Adrenal gland (tissue), 12 donors: ENCODE results near the gene ITPRID1. TPM values are rescaled to one million over a fixed set of nuclear protein-coding genes. Genes with fewer than 3 reads are reported as not detected.

Experiments
- DNase-seq, 7 donors: peaks; one replicate each; pipeline ENCODE4 v3.0.0-alpha.2; 2019 to 2020
- H3K27ac ChIP-seq, 5 donors: fragments of 200-600 bp; sonication (generic) in 4 of 5; 1 replicate in 3 of 5; 2 replicates in 2 of 5; pipeline versions ENCODE4 v1.5.1 to v1.8.0; 2016 to 2020; ENCODE audit warnings: mild to moderate bottlenecking in 1 of 5
- H3K27me3 ChIP-seq: fragments of 200-600 bp; 2 replicates; pipeline ENCODE4 v1.8.0; 2021
- H3K36me3 ChIP-seq, 2 donors: fragments of 200-600 bp; replicated peaks in 1 of 2; 1 replicate in 1 of 2; 2 replicates in 1 of 2; pipeline versions ENCODE4 v1.5.1 to v1.8.0; 2018 to 2022
- H3K4me1 ChIP-seq, 2 donors: fragments of 200-600 bp; replicated peaks in 1 of 2; 1 replicate in 1 of 2; 2 replicates in 1 of 2; pipeline versions ENCODE4 v1.5.1 to v1.8.0; 2018 to 2021
- H3K4me3 ChIP-seq, 4 donors: fragments of 200-600 bp; sonication (generic) in 3 of 4; one replicate each; pipeline ENCODE4 v1.5.1; 2016 to 2018
- H3K9me3 ChIP-seq, 3 donors: fragments of 200-600 bp; sonication (generic) in 1 of 3; replicated peaks in 1 of 3; 1 replicate in 2 of 3; 2 replicates in 1 of 3; pipeline versions ENCODE4 v1.5.1 to v1.8.0; 2016 to 2021
- CTCF ChIP-seq, 6 experiments: fragments of 450-650 bp in 4 of 6; fragments of 200-600 bp in 2 of 6; sonication (generic) in 1 of 6; IDR thresholded peaks; 1 replicate in 5 of 6; 2 replicates in 1 of 6; pipeline versions ENCODE4 v1.5.1 to v1.8.0; 2016 to 2021; ENCODE audit warnings: antibody characterized with exemption in 6 of 6, mild to moderate bottlenecking in 2 of 6, moderate library complexity in 1 of 6
- POLR2A ChIP-seq, 2 donors: fragments of 450-650 bp; IDR thresholded peaks; one replicate each; pipeline ENCODE4 v1.6.1; 2017; ENCODE audit warnings: antibody characterized with exemption in 2 of 2, mild to moderate bottlenecking in 2 of 2, moderate library complexity in 1 of 2
- WGBS, 4 donors: extraction: QIAGEN DNeasy Blood & Tissue Kit in 2 of 4; methylation state at CpG; one replicate each; pipeline versions ENCODE4 v1.1.5 to v1.1.7; 2013 to 2017; 5-methylcytosine and 5-hydroxymethylcytosine counted together
- intact Hi-C, 2 donors: fragments of 100-400 bp; cut with DNase I; formaldehyde crosslinking; loops; one replicate each; pipeline versions ENCODE4 v1.14.1 to v1.15.0; 2022 to 2023
- polyA plus RNA-seq, 3 donors: library from polyadenylated mRNA; stranded (reverse); fragments of 200-250 nt in 2 of 3; fragments of 350-450 nt in 1 of 3; fragmentation: Illumina TruSeq in 1 of 3; extraction: RNeasy Lipid Tissue Mini Kit (QIAGEN cat#74804) in 1 of 3; gene quantifications; one replicate each; pipeline ENCODE4 v1.2.3, GENCODE V29; 2013 to 2014
- total RNA-seq, 9 donors: library from RNA; depleted of rRNA in 4 of 9; stranded (reverse); fragments of >200 nt in 4 of 9; fragments of 120-200 nt in 1 of 9; fragmentation: NEBNext Ultra II Directional in 1 of 9; extraction: Animal tissue kit (Norgen Biotek cat#: 25700) in 1 of 9; gene quantifications; one replicate each; pipeline versions ENCODE4 v1.1.0 to v1.2.4, GENCODE V29; 2013 to 2023
- donor health status: healthy with polysubstance abuse.
- donor health status: Bipolar disorder and iron deficiency.
- donor health status: DM: yes; HTN: yes; CAD: no.
- donor health status: DM: no; HTN: no; CAD: no.
- donor health status: DM: no; HTN: no; CAD: no.
- donor health status: DM: yes; HTN: yes; CAD: no.

Gene ITPRID1
- total and polyA plus RNA-seq, 12 donors, result 0.06 TPM; not detected in 11

- H3K36me3 ChIP-seq, result no peaks in the 10 kb centered on the region
- 29 to 45% (median 42%) methylated on average over 1 of the region's 1 CpG for WGBS, 4 donors
- intact Hi-C loops, result no loop called here
Measured at GRCh38 chr7:31475368-31475767, 38.5 kb upstream of the ITPRID1 start.

GRCh38 chr7:31476073-31476745 is 37.7 kb upstream of the ITPRID1 start:
- Histone ChIP-seq H3K4me1 (no peaks in the 10 kb centered on the region), H3K27ac (no peak overlapping the region), H3K27me3 (no peaks in the 10 kb centered on the region), H3K36me3 (no peaks in the 10 kb centered on the region), H3K9me3 (no peaks in the 10 kb centered on the region), H3K4me3 (no peak overlapping the region)
- no peak for DNase-seq
- 64 to 74% (median 70%) methylated on average over 6 to 7 of the region's 7 CpGs for WGBS, 4 donors
- TF ChIP-seq POLR2A (IDR thresholded peaks at IDR 0.05) (no peak), CTCF (IDR thresholded peaks at IDR 0.05) (no peak)
- intact Hi-C loops, result no loop called here

More at GRCh38 chr7:31475368-31475767, 38.5 kb upstream of the ITPRID1 start:
- no peak overlapping the region for H3K4me3 ChIP-seq
- H3K27ac ChIP-seq, result no peak overlapping the region
- no peak for DNase-seq
- H3K4me1 ChIP-seq, result no peaks in the 10 kb centered on the region
- no peak for TF ChIP-seq POLR2A (IDR thresholded peaks at IDR 0.05)
- no peak for TF ChIP-seq CTCF (IDR thresholded peaks at IDR 0.05)
- H3K9me3 ChIP-seq, result no peaks in the 10 kb centered on the region
- no peaks in the 10 kb centered on the region for H3K27me3 ChIP-seq

- TF ChIP-seq CTCF (IDR thresholded peaks at IDR 0.05) (no peak), POLR2A (IDR thresholded peaks at IDR 0.05) (no peak)
- H3K27ac ChIP-seq, result no peak overlapping the region
- no peaks in the 10 kb centered on the region for H3K9me3 ChIP-seq
- no peaks in the 10 kb centered on the region for H3K36me3 ChIP-seq
- H3K4me1 ChIP-seq, result no peaks in the 10 kb centered on the region
- H3K27me3 ChIP-seq, result no peaks in the 10 kb centered on the region
- intact Hi-C loops, result no loop called here
- no peak overlapping the region for H3K4me3 ChIP-seq
- DNase-seq, result peak in 1 of 7 donors; percentile 54
- WGBS, 4 donors, result 76 to 86% (median 82%) methylated on average over 11 of the region's 11 CpGs
Measured at GRCh38 chr7:31476941-31477677, 36.8 kb upstream of the ITPRID1 start.

- intact Hi-C loops, result no loop called here
- no peak for TF ChIP-seq CTCF (IDR thresholded peaks at IDR 0.05)
- no peak for TF ChIP-seq POLR2A (IDR thresholded peaks at IDR 0.05)
- no peak overlapping the region for H3K27ac ChIP-seq
- H3K4me3 ChIP-seq, result no peak overlapping the region
- 46 to 63% (median 60%) methylated on average over 3 of the region's 3 CpGs for WGBS, 4 donors
- H3K9me3 ChIP-seq, result no peaks in the 10 kb centered on the region
- no peaks in the 10 kb centered on the region for H3K4me1 ChIP-seq
- no peaks in the 10 kb centered on the region for H3K27me3 ChIP-seq
- DNase-seq, result no peak
- H3K36me3 ChIP-seq, result no peaks in the 10 kb centered on the region
Measured at GRCh38 chr7:31478018-31478417, 35.9 kb upstream of the ITPRID1 start.
